HG03066 (cell line): Measurements from ENCODE around the gene HECW1.

Experiments
- ATAC-seq: cut with Tn5 transposase; IDR thresholded peaks from one replicate; pipeline ENCODE4 v1.9.1; 2021; ENCODE audit warnings: low read depth; ENCODE audit not compliant: unreplicated experiment

Gene HECW1

GRCh38 chr7:43247757-43248156 is 135.3 kb downstream of the HECW1 start:
- no peak for ATAC-seq

GRCh38 chr7:43248553-43248952 is 136.1 kb downstream of the HECW1 start:
- no peak for ATAC-seq

DNA sequence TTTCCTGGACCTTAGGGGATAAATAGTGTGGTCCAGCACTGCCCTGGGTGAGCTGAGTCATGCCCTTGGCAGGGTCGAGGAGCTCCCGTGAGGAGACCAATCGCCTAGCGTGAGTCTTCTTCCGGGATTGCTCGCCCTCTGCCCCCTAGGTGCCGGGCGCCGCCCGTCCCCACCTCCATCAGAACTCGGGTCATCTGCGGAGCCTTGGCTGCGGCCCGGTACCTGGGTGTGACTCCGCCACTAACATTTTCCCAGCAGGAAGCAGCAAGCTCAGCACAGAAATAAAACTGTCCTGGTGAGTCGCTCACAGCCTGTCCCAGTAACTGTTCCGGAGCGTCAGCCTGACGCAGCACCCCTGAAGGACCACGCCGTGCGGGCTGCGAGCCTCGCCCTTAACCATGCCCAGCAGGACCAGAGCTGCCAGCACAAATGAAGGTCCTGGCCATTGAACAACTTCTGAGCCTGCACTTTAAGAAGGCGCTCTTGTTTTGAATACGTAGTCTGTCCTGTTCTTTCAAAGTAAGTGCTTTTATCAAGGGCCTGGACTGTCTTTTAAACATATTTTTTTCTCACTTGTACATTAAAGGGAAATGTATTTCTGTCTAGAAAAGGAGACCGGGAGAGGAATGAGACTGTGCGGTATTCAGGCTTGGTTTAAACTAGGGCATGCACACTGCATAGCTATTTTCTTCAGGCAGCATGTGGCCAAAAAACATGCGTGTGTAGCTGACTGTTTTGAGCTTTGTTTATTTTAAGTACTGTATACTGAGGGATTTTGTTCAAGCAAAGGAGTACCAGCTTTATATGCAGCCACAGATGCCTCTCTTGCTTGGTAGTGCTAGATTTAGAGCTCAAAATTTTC is 136.7 kb downstream of the HECW1 start:
- ATAC-seq = no peak

- no peak for ATAC-seq
Observed at GRCh38 chr7:43249823-43250145, 137.3 kb downstream of the HECW1 start.

GRCh38 chr7:43260980-43261878 is 148.8 kb downstream of the HECW1 start:
- ATAC-seq = peak; percentile 78

- ATAC-seq = no peak
Observed at GRCh38 chr7:43265139-43265538, 152.7 kb downstream of the HECW1 start.

DNA sequence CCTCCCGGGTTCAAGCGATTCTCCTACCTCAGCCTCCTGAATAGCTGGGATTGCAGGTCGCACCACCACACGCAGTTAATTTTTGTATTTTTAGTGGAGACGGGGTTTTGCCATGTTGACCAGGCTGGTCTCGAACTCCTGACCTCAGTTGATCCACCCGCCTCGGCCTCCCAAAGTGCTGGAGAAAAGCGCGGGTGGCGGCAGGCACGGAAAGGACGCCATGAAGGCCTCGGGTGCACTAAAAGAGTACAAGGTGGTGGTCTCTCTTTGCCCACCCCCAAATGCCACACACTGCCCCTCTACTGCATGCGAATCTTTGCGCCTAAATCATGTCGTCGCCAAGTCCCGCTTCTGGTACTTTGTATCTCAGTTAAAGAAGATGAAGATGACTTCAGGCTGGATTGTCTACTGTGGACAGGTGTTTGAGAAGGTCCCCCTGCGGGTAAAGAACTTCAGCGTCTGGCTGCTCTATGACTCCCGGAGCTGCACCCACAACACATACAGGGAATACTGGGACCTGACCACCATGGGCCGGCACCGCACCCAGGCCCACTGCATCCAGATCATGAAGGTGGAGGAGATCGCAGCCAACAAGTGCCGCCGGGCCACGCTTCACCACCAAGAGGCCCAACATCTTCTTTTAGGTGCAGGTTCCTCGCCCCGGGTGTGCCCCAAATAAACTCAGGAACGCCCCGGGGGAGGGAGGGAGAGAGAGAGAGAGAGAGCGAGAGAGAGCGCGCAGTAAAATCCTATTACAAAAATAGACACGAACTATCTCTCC is 161.7 kb downstream of the HECW1 start:
- ATAC-seq = no peak

DNA sequence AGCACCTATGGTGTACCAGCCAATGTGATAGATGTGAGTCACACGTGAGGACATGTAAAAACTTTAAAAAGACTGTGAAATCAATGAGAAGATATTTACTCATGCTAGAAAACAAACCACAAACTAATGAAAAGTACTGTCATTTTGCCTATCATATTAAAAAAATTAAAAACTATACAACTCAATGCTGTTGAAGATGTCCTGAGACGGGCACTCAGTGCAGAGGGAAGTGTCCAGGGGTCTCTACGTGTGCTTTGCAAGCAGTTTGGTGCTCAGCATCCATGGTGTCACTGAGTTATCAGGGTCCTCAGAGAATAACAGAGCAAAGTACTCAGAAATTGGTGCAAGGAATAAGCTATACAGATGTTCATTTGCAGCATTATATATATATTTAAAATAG is 162.3 kb downstream of the HECW1 start:
- no peak for ATAC-seq

DNA sequence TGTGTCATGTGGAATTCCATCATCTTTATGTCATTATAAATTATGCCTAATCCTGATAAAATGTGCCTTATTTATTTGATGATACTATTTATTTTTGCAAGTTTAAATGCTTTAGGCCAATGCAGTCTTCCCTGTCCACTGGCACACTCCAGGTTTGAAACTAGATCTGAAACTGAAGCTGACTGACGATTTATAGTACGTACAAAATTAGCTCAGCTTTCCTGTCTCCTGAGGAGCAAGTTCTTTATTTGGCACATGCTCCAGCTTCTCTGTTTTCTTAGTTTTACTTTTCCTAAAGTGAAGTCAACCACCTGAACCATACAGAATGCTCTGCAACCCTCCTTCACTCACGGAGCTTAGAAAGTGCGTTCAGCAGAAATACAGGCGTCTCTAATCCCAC is 164.1 kb downstream of the HECW1 start:
- no peak for ATAC-seq

GRCh38 chr7:43278088-43278644 is 165.7 kb downstream of the HECW1 start:
- no peak for ATAC-seq

DNA sequence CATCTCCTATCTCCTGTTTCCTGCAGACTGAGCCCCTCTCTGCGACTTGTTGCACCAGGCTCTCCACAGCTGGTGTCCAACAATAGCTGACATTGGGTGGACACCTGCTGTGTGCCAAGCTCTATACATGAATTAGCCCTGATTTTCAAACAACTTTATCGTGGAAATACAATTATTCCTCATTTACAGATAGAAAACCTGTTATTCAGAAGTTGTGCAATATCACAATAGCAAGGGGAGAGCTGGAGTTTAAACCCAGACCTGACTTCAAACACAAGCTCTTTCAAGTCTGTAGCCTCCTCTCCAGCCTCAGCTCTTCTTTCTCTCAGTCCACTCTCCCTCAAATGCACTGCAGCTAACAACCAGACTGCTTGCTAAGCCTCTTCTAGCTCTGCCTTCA is 168.8 kb downstream of the HECW1 start:
- ATAC-seq = no peak

- ATAC-seq = no peak
Observed at GRCh38 chr7:43283706-43284105, 171.3 kb downstream of the HECW1 start.

GRCh38 chr7:43289826-43290225 is 177.4 kb downstream of the HECW1 start:
- ATAC-seq = no peak

DNA sequence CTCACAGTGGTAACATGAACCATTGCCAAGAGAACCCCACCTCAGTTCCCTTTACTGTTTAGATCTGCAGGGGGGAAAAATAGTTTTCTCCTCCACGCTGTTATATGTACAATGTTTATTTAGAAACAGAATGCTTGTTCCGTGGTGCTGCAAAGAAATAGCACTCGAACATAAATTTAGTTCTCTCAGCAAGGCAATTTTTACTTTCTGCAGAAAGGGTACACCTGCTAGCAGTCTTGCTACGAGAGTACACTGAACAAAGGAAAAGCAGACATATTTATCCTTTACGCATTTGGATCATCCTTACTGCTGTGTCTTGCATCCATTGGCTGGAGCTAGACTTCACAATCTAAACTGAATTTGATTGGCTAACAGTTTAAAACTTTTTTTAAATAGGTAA is 178.5 kb downstream of the HECW1 start:
- ATAC-seq = no peak

GRCh38 chr7:43291789-43292188 is 179.3 kb downstream of the HECW1 start:
- no peak for ATAC-seq

DNA sequence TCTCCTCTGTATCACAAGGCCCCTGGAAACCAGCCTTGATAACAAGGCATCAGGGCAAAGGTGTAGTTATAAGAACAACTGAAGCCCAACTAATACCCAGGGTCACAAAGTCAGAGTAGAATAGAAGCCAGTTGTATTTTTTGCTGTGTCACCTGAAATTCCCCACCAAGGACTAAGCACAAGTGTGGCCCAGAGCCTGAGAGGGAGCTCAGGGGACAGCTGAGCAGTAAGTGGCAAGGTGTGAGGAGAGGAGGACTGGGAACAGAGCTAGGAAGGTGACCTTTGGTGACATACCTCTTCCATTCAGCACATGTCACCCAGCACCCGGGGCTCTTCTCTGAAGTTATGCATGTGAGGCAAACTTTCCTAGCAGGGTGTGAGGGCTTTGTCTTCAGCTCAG is 179.9 kb downstream of the HECW1 start:
- ATAC-seq = no peak

- ATAC-seq = no peak
Observed at GRCh38 chr7:43294080-43294630, 181.7 kb downstream of the HECW1 start.

DNA sequence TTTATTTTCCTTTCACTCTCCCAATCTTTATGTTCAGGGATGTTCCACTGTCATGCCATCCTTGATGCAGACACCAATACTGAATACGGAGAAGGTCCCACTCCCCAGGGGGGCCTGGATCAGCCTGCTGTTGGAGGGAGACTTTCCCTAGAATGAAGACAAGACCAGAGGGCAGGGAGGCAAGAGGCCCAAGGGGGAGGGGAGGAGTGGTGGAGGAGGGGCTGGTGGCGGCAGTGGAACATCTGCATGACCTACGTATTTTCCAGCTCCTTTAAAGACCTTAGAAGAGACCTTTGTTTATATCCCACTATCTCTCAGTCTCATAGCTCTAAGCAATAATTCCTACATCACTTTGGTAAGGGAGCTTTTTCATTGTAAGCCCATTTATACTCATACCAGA is 183.0 kb downstream of the HECW1 start:
- ATAC-seq = no peak

- ATAC-seq = no peak
Observed at GRCh38 chr7:43296306-43296705, 183.9 kb downstream of the HECW1 start.

GRCh38 chr7:43298617-43299016 is 186.2 kb downstream of the HECW1 start:
- no peak for ATAC-seq
